Urinary bladder (tissue), 4 donors: ENCODE measurements around the gene PPARGC1A. TPM values are rescaled to one million over a fixed set of nuclear protein-coding genes. Genes with fewer than 3 reads are reported as not detected.

Experiments
- DNase-seq: peaks from one replicate; pipeline ENCODE4 v3.0.0-alpha.2; 2015; ENCODE audit errors: extremely low spot score
- H3K27ac ChIP-seq: one replicate; pipeline ENCODE4 v1.5.1; 2013; ENCODE audit warnings: low read depth, mild to moderate bottlenecking, moderate library complexity
- H3K36me3 ChIP-seq: one replicate; pipeline ENCODE4 v1.6.1; 2013; ENCODE audit warnings: mild to moderate bottlenecking, moderate library complexity; ENCODE audit not compliant: insufficient read depth
- H3K4me1 ChIP-seq: one replicate; pipeline ENCODE4 v1.6.1; 2013; ENCODE audit warnings: mild to moderate bottlenecking, moderate library complexity; ENCODE audit not compliant: insufficient read depth
- H3K4me3 ChIP-seq: one replicate; pipeline ENCODE4 v1.5.1; 2013; ENCODE audit warnings: low read depth, low read length
- WGBS: extraction: QIAGEN DNeasy Blood & Tissue Kit; methylation state at CpG from one replicate; pipeline ENCODE4 v1.1.7; 2013; 5-methylcytosine and 5-hydroxymethylcytosine counted together
- polyA plus RNA-seq: library from polyadenylated mRNA; stranded (reverse); fragments of 200-250 nt; gene quantifications from one replicate; pipeline ENCODE4 v1.2.3, GENCODE V29; 2013
- total RNA-seq: library from RNA; depleted of rRNA; stranded (reverse); fragments of >200 nt; gene quantifications from one replicate; pipeline ENCODE4 v1.2.3, GENCODE V29; 2014
- donor health status: healthy with polysubstance abuse.
- donor health status: healthy.

PPARGC1A gene, protein sequence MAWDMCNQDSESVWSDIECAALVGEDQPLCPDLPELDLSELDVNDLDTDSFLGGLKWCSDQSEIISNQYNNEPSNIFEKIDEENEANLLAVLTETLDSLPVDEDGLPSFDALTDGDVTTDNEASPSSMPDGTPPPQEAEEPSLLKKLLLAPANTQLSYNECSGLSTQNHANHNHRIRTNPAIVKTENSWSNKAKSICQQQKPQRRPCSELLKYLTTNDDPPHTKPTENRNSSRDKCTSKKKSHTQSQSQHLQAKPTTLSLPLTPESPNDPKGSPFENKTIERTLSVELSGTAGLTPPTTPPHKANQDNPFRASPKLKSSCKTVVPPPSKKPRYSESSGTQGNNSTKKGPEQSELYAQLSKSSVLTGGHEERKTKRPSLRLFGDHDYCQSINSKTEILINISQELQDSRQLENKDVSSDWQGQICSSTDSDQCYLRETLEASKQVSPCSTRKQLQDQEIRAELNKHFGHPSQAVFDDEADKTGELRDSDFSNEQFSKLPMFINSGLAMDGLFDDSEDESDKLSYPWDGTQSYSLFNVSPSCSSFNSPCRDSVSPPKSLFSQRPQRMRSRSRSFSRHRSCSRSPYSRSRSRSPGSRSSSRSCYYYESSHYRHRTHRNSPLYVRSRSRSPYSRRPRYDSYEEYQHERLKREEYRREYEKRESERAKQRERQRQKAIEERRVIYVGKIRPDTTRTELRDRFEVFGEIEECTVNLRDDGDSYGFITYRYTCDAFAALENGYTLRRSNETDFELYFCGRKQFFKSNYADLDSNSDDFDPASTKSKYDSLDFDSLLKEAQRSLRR
- total RNA-seq (6.2 TPM), polyA plus RNA-seq (1.3 TPM)

DNA sequence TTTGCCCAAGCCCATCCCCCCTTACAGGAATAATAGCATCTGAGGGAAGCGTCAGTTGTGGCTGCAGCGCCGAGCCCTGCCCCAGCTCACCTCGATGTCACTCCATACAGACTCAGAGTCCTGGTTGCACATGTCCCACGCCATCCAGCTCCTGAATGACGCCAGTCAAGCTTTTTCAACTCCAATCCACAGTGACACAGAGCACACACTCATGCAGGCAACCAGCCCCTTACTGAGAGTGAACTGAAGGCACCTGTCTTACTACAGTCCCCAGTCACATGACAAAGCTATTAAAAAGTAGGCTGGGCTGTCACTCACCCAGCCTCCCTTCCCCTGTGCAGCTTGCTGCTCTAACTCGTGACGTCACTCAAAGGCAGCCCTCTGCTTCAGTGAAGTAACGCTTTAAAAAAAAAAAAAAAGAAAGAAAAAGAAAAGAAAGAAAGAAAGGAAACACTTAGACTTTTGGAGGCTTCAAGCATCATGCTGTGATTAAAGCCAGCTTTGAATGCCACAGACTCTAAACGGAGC, at the start of gene PPARGC1A:
PPARGC1A (minus strand) TSS at position 234 of the 528 bp plus-strand sequence; CDS start at position 144, 90 bp downstream.
- H3K36me3 ChIP-seq: no peaks in the 10 kb centered on the region
- H3K27ac ChIP-seq: no peak within 1 kb of the TSS
- no peaks in the 10 kb centered on the region for H3K4me1 ChIP-seq
- peak within 1 kb of the TSS; percentile 41 for H3K4me3 ChIP-seq
- DNase-seq: no peak
- WGBS: 2% methylated on average over 10 of the region's 10 CpGs

DNA sequence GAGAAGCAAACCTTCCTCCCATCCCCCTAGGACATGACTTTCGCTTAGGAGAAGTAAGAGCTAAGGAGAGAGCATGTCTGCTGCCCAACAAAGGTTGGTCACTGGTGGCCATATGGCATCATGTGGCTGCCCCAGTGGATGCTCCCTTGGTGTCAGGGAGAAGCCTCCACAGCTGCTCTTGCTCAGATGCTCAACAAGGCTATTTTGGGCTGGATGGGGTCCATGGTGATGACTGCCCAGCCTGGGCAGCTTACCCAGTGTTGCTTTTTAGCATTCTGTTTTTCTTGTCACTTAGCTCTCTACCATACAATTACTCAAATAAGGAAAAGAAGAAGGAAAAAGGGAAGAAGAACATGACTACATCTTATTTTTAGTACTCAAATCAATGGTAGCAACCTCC, 48.9 kb upstream of the PPARGC1A start:
- DNase-seq: no peak
- H3K4me3 ChIP-seq: no peak overlapping the region
- no peak overlapping the region for H3K27ac ChIP-seq
- WGBS: 95% methylated on average over 1 of the region's 1 CpG
- H3K4me1 ChIP-seq: no peaks in the 10 kb centered on the region
- H3K36me3 ChIP-seq: no peaks in the 10 kb centered on the region

DNA sequence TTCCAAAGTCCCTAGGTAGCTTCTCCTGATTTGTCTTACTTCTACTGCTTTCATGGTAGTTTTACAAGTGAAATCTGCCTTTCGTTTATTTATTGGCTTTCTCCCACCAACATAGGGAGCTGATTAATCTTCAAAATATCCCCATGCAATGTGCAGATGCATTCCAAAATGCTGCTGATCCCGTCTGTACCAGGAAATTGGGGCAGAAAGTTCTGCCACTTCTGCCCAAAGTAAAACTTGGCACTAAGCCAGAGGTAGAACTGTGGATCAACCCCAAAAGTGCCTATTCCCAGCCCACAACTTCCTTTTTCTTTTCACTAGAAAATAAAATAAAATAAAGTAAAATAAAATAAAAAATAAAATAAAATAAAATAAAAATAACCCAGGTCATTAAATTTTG, 47.3 kb upstream of the PPARGC1A start:
- Histone ChIP-seq H3K36me3 (no peaks in the 10 kb centered on the region), H3K4me1 (no peaks in the 10 kb centered on the region), H3K4me3 (no peak overlapping the region), H3K27ac (no peak overlapping the region)
- WGBS: 50% methylated on average over 2 of the region's 2 CpGs
- no peak for DNase-seq

DNA sequence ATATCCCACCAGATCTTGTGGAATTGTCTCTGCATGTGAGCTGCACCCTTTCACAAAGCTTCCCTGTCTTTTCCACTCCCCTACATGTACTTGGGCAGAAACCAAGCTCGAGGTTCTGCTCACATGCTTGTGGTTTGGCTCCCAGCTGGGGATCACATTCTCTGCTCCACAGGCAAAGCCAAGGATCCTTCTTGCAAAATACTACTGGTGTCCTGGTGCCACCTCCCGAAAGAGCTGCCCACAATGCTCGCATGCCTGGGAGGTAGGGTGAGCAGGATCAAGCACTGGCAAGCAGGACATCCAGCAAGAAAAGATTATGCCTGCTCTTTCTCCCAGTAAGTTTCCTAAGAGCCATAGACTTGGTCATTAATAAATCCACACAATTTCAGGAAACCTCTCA, 45.1 kb upstream of the PPARGC1A start:
- no peaks in the 10 kb centered on the region for H3K4me1 ChIP-seq
- no peak overlapping the region for H3K27ac ChIP-seq
- DNase-seq: no peak
- no peak overlapping the region for H3K4me3 ChIP-seq
- H3K36me3 ChIP-seq: no peaks in the 10 kb centered on the region
- 44% methylated on average over 3 of the region's 3 CpGs for WGBS

DNA sequence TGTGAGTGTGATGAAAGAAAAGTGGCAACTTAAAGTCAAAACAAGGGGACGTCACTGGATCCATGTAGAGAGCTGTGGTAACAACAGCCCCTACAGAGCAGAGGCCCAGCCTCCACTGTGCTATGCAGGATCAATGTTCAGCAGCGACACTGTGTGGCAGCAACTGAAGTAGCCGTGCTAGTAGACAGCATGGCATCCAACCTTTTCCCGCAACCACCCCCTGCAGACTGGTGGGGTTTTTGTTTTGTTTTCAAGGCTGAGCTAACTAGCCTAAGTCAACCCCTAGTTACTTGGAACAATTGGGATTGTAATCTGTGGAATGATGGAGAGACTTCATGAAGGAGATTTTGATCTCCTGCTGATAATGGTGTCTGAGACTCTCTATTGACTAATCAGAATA, 44.4 kb upstream of the PPARGC1A start:
- 95% methylated on average over 4 of the region's 4 CpGs for WGBS
- no peak overlapping the region for H3K27ac ChIP-seq
- H3K4me3 ChIP-seq: no peak overlapping the region
- no peak for DNase-seq
- no peaks in the 10 kb centered on the region for H3K4me1 ChIP-seq
- H3K36me3 ChIP-seq: no peaks in the 10 kb centered on the region

DNA sequence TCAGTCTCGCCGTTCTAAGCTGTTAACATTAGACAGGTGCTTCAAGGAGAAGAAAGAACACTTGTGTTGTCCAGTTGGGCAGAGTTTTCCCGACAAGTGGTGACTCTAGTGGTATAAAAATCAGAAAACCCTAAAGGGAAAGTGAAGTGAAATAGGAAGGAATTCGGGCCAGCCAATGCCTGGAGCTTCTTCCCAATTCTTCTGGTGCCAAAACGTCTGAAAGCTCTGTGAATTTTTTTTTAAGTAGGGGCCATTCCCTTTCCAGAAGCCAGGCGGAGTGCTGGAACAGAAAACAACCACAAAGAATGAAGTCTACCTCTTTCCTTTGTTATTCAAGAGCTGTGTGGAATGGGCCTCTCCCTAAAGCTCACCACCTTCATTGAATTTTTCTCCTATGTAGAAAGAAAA, 43.1 kb upstream of the PPARGC1A start:
- H3K4me3 ChIP-seq: no peak overlapping the region
- WGBS: 64% methylated on average over 6 of the region's 6 CpGs
- H3K4me1 ChIP-seq: no peaks in the 10 kb centered on the region
- H3K36me3 ChIP-seq: no peaks in the 10 kb centered on the region
- DNase-seq: no peak
- H3K27ac ChIP-seq: no peak overlapping the region

DNA sequence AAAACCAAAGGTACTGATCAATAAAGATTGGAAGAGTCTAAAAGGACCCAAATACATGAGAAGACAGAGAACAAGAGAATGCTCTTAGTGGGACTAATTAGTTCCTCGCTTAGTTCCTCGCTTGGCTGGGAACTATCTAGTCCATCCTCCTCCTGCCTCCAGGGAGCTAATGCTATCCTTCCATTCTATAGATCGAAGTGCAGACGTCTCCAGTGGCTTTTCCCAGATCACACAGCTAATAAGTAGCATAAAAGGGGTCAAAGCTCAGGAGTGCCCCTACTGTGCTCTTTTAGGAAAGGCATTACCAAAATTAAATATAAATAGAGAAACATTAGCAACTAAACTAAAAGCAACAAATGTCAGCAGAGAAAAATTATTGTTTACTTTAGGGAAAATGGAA, 42.3 kb upstream of the PPARGC1A start:
- Histone ChIP-seq H3K4me3 (no peak overlapping the region), H3K36me3 (no peaks in the 10 kb centered on the region), H3K27ac (no peak overlapping the region), H3K4me1 (no peaks in the 10 kb centered on the region)
- 79% methylated on average over 4 of the region's 4 CpGs for WGBS
- no peak for DNase-seq

DNA sequence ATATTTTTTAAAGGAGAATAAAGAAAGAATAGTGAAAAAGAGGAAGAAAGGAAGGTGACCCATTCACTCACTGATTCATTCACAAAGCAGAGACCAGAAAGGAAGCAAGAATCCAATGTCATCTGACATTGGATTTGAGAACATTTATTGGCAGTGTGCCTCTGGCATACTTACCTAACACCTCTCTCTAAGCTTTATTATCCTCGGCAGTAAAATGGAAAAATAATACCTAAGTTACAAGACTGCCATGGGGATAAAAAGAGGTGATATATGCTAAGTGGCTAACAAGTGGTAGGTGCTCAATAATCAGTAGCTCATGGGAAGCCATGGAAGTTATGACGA, 41.6 kb upstream of the PPARGC1A start:
- no peak for DNase-seq
- H3K4me1 ChIP-seq: no peaks in the 10 kb centered on the region
- no peak overlapping the region for H3K4me3 ChIP-seq
- H3K27ac ChIP-seq: no peak overlapping the region
- WGBS: 57% methylated on average over 2 of the region's 2 CpGs
- no peaks in the 10 kb centered on the region for H3K36me3 ChIP-seq

DNA sequence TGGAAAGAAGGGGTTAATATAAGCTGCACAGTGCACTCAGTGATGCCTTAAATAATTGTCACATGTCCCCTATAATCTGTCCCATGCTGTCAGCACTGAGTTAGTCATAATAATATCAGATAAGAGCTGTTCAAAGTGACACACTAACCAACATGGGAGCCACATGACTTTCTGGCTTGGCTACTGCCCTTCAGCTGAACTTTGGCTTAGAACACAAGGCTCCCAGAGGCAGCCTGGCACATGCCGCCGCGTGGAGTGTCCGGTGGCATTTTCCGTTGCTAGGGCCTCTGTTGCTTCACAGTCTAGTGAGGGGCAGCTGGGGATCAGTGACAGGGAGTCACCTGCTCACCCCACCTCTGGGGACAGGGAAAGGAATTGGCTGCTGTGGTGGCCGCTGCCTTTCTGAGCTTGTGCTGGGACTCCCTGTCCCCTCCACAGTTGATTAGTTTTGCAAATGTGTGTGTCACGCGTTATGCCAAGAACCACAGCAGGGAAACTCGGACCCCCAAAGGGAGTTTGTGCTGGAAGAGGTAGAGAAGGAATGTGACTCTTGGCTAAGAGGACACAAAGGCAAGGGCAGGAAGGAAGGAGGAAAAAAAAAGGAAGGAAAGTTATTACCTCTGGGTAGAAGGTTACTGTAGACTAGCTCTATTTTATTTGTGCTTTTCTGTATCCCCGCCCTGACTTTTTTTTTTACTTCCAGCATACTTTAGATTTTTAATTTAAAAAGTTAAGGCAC, 41.1 kb upstream of the PPARGC1A start:
- no peak overlapping the region for H3K4me3 ChIP-seq
- H3K4me1 ChIP-seq: no peaks in the 10 kb centered on the region
- H3K27ac ChIP-seq: no peak overlapping the region
- no peaks in the 10 kb centered on the region for H3K36me3 ChIP-seq
- 49% methylated on average over 10 of the region's 10 CpGs for WGBS
- DNase-seq: no peak

DNA sequence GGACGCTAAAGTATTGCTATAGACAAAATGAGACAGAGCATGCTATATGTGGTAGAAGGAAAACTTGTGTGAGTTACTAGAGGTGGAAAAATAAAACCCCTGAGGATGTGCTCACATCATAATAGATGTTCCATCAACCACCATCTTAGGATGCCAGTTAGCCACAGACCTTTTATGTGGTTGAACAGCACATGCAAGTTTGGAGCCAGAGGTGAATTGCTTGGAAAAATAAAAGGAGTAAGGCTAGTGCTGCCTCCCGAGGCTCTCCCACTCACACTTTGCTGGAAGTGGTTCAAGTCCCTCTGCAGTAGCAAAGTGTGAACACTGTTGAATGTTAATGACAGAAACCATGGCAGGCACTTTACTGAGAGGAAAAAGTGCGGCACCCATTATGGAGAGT, 39.4 kb upstream of the PPARGC1A start:
- no peak for DNase-seq
- Histone ChIP-seq H3K27ac (no peak overlapping the region), H3K4me1 (no peaks in the 10 kb centered on the region), H3K36me3 (no peaks in the 10 kb centered on the region), H3K4me3 (no peak overlapping the region)
- WGBS: 83% methylated on average over 3 of the region's 3 CpGs

DNA sequence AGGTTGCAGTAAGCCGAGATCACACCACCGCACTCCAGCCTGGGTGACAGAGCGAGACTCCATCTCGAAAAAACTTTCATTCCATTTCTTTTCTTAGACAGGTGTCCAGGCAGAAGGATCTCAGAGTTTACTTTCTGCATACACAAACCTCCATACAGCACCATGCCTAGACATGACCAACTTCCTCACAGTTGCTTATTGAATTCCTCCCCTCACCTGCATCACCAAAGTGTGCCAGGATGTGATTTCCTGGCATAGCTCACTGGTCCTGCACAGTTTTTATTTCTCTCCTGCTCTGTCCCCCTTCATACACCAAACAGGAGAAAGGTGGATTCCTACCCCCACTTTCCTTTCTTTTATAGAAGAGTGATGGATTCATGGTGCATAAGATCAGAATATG, 34.7 kb upstream of the PPARGC1A start:
- Histone ChIP-seq H3K27ac (no peak overlapping the region), H3K4me3 (no peak overlapping the region), H3K4me1 (no peaks in the 10 kb centered on the region), H3K36me3 (no peaks in the 10 kb centered on the region)
- 92% methylated on average over 4 of the region's 4 CpGs for WGBS
- DNase-seq: no peak

DNA sequence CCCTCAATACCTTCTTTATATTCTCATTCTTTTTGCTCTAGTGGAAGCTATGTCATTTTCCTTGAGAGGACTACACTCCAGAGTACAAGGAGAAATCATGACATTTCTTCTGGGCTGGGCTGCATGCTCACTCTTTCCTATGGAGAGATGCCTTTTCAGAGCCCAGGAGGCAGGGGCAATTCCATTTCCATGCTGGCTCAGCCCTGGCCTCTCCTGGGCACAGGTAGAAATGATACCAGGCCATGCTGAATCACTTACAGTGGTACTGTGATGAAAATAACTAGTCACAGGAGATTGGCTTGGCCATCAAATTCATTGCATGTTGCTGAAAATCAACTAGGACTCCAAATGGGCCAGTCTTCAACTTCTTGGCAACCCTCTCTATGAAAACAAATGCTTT, 34.0 kb upstream of the PPARGC1A start:
- H3K36me3 ChIP-seq: no peaks in the 10 kb centered on the region
- H3K27ac ChIP-seq: no peak overlapping the region
- H3K4me3 ChIP-seq: no peak overlapping the region
- no peaks in the 10 kb centered on the region for H3K4me1 ChIP-seq
- DNase-seq: no peak

DNA sequence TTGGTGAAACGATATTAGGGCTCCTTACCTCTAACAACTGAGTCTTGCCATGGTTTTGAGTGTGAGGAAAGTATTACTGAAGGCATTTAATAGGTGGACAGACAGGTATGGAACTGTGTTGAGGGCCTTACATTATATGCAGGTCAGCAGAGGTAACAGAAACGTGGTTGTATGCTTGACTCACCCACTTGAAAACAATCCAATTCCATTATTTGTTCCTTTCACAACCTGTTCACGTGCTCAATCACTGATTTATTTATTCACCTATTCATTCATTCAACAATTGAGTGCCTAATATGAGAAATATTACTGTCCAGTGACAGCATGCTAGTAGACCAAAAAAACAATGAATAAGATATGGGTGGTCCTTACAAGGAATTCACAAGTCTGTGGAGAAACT, 33.3 kb upstream of the PPARGC1A start:
- Histone ChIP-seq H3K36me3 (no peaks in the 10 kb centered on the region), H3K4me1 (no peaks in the 10 kb centered on the region), H3K4me3 (no peak overlapping the region), H3K27ac (no peak overlapping the region)
- 71% methylated on average over 3 of the region's 3 CpGs for WGBS
- no peak for DNase-seq
